NCI-H2171 treated with DMSO at 0.1 percent for 48 hours (cell line): ENCODE results near the gene AMPD2.

Experiments
- DNase-seq: peaks from one replicate; lab custom pipeline; 2025; lab: John Stamatoyannopoulos, UW

Gene AMPD2

GRCh38 chr1:109619576-109620400 lies at the start of gene AMPD2, which contains the start of gene GNAT2:
TSS of gene AMPD2 (plus strand) at chr1:109619837. CDS start at chr1:109621176, 1,339 bp downstream.
TSS of gene GNAT2 (minus strand) at chr1:109619616. CDS start at chr1:109612870, 6,746 bp downstream.
- DNase-seq, result peak; percentile 61

- DNase-seq, result no peak
Measured at GRCh38 chr1:109570414-109570813, 49.2 kb upstream of the AMPD2 start.

GRCh38 chr1:109573785-109574184 lies 45.9 kb upstream of the AMPD2 start:
- DNase-seq, result no peak

GRCh38 chr1:109578947-109579443 lies 40.6 kb upstream of the AMPD2 start:
- no peak for DNase-seq

- DNase-seq, result peak; percentile 15
Measured at GRCh38 chr1:109579491-109579890, 40.1 kb upstream of the AMPD2 start.

- no peak for DNase-seq
Measured at GRCh38 chr1:109582021-109582420, 37.6 kb upstream of the AMPD2 start.

- DNase-seq, result no peak
Measured at GRCh38 chr1:109584766-109585165, 34.9 kb upstream of the AMPD2 start.

- DNase-seq, result no peak
Measured at GRCh38 chr1:109586055-109586454, 33.6 kb upstream of the AMPD2 start.

GRCh38 chr1:109589177-109589576 lies 30.5 kb upstream of the AMPD2 start:
- no peak for DNase-seq

GRCh38 chr1:109589679-109590078 lies 30.0 kb upstream of the AMPD2 start:
- no peak for DNase-seq

- no peak for DNase-seq
Measured at GRCh38 chr1:109592916-109593315, 26.7 kb upstream of the AMPD2 start.

- DNase-seq, result no peak
Measured at GRCh38 chr1:109595531-109595930, 24.1 kb upstream of the AMPD2 start.

GRCh38 chr1:109598156-109598555 lies 21.5 kb upstream of the AMPD2 start:
- no peak for DNase-seq

- DNase-seq, result no peak
Measured at GRCh38 chr1:109598655-109599054, 21.0 kb upstream of the AMPD2 start.

- DNase-seq, result no peak
Measured at GRCh38 chr1:109603229-109603628, 16.4 kb upstream of the AMPD2 start.

GRCh38 chr1:109605381-109605780 lies 14.3 kb upstream of the AMPD2 start:
- no peak for DNase-seq

GRCh38 chr1:109609881-109610280 lies 9.8 kb upstream of the AMPD2 start:
- no peak for DNase-seq

GRCh38 chr1:109610609-109611307 lies 8.9 kb upstream of the AMPD2 start:
- DNase-seq, result no peak

GRCh38 chr1:109611308-109611990 lies 8.2 kb upstream of the AMPD2 start:
- no peak for DNase-seq

GRCh38 chr1:109613361-109614147 lies 6.1 kb upstream of the AMPD2 start:
- no peak for DNase-seq

- no peak for DNase-seq
Measured at GRCh38 chr1:109615879-109616278, 3.8 kb upstream of the AMPD2 start.

- DNase-seq, result no peak
Measured at GRCh38 chr1:109616391-109616790, 3.2 kb upstream of the AMPD2 start.
